ENCODE data around the gene KLHL42.

GRCh38 chr12:27805238-27805637, 25.2 kb downstream of the KLHL42 start:
- TF ChIP-seq, protein P1, sequence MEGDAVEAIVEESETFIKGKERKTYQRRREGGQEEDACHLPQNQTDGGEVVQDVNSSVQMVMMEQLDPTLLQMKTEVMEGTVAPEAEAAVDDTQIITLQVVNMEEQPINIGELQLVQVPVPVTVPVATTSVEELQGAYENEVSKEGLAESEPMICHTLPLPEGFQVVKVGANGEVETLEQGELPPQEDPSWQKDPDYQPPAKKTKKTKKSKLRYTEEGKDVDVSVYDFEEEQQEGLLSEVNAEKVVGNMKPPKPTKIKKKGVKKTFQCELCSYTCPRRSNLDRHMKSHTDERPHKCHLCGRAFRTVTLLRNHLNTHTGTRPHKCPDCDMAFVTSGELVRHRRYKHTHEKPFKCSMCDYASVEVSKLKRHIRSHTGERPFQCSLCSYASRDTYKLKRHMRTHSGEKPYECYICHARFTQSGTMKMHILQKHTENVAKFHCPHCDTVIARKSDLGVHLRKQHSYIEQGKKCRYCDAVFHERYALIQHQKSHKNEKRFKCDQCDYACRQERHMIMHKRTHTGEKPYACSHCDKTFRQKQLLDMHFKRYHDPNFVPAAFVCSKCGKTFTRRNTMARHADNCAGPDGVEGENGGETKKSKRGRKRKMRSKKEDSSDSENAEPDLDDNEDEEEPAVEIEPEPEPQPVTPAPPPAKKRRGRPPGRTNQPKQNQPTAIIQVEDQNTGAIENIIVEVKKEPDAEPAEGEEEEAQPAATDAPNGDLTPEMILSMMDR (conservative IDR thresholded peaks at IDR 0.05; ENCODE audit: low read depth in 2 of 2) = no peak
- TF ChIP-seq CREB1 (CRISPR knock-in tag; IDR thresholded peaks at IDR 0.05; ENCODE audit: low read depth) (no peak), JUNB (IDR thresholded peaks at IDR 0.05; ENCODE audit: unreplicated experiment) (no peak), NANOG (IDR thresholded peaks at IDR 0.05; ENCODE audit: borderline replicate concordance) (no peak), POLR2AphosphoS5 (IDR thresholded peaks at IDR 0.05; ENCODE audit: low read depth) (no peak), EZH2phosphoT487 (IDR thresholded peaks at IDR 0.05; ENCODE audit: unreplicated experiment) (no peak), EZH2 (IDR thresholded peaks at IDR 0.05; ENCODE audit: low read depth, unreplicated experiment) (no peak), ZNF114 (CRISPR knock-in tag; IDR thresholded peaks at IDR 0.05) (no peak), REST (IDR thresholded peaks at IDR 0.05; ENCODE audit: unreplicated experiment) (no peak), ETS1 (IDR thresholded peaks at IDR 0.05) (no peak)

Data from GM23338 (cell line).